NOMO-1 treated with dmso at 0.1 percent for 144 hours (cell line): ENCODE measurements around the gene OCA2.
"Not testable (repeated sequence)": the region's sequence is repeated elsewhere in the genome, so short reads cannot be mapped to it uniquely, and the experiment has no call there.

Experiments used
- DNase-seq: peaks from one replicate; lab custom pipeline; 2025; ENCODE audit not compliant: unreplicated experiment; lab: John Stamatoyannopoulos, UW

Gene OCA2

GRCh38 chr15:28024889-28025250 lies 74.2 kb downstream of the OCA2 start:
- no peak for DNase-seq

DNA sequence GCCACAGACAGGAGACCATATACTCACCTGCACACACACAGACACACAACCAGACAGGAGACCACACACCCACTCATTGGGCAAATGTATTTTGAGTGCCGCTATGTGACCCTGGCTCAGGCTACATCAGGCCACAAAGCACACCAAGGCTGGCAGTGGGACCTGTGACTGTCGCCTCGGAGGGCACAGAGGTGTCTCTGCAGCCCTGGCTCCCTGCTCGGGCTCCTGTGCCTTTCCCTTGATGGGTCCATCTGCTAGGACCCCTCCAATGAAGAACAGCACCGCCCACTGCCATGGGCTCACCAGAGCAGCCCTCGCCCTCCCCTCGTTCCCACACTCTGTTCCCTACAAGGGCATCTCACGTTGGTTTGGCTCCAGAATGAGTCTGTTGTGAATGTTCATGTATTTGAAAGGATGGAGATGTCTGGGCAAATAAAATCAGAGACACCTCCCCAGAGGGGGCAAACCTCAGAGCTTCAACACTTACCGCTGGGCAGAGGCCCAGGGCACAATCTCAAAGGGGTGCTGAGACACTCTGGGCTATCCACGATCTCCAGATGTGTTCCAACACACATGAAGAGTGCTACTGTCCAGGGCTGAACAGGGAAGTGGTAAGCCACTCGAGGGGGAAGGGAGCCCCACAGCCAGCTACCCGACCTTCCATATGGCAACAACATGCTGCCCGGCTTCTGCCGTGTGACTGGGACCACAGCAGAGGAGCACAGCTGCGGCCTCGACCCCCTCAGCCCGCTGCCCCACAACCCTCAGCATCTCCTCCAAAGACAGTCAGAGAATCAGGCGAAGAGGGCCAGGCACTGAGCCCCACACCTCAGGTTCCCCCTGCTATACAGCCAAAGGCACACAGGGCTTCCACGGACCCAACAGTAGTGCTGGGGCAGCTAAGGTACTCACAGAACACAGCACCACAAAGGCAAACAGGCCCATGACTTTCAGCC lies 74.9 kb downstream of the OCA2 start:
- DNase-seq: no peak

GRCh38 chr15:28023422-28023821 lies 75.7 kb downstream of the OCA2 start:
- no peak for DNase-seq

GRCh38 chr15:28022961-28023360 lies 76.2 kb downstream of the OCA2 start:
- no peak for DNase-seq

DNA sequence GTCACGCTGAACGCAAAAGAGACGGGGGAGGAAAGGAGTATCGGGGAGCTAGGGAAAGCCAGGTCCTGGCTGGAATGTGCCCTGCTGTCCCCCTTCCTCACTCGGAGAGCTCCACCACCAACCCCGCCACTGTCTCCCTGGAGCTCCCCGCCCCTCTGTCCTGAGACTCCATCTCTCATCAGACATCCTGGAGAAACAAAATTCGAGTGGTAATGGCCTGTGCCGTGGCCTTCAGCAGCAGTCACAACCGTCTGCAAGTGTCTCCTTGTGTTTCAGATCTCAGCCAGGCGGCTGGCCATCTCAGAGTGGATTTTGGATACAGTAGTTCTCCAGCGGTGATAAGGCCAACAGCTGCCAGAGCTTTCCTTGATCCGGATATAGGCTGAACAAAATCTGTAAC lies 76.9 kb downstream of the OCA2 start:
- DNase-seq: no peak

DNA sequence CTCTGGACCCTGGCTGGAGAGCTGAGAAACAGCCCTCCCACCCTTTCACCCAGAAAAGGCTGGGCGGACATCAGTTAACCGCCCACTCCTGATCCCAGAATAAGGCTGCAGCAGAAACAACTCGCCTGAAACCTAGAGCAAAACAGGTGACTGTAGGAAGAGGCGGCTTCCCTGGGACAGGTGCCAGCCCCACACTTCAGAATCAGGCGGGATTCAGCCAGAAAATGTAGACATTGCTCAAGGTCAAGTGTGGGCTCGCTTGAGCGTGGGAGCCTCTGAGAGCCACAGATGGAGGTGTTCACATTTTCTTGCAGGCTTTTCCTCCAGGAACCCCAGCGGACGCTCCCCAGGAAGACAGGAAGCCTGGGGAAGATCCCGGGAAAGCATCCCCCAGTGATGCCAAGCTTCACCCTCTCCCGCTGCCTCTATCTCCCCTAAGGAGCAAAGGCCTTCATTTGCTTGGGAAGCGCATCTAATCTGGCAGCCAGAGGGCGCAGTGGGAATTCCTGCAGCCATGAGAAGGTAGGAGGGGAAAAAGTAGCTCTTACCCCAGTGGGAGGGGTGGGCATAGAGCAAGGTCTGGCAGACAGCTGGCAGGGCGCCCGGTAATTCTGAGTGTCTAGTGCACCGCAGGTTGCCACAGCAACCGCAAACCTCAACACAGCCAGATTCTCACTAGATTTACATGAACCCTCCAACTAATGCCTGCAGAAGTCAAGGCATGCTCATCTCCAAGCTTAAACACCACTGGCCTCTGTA lies 77.7 kb downstream of the OCA2 start:
- no peak for DNase-seq

DNA sequence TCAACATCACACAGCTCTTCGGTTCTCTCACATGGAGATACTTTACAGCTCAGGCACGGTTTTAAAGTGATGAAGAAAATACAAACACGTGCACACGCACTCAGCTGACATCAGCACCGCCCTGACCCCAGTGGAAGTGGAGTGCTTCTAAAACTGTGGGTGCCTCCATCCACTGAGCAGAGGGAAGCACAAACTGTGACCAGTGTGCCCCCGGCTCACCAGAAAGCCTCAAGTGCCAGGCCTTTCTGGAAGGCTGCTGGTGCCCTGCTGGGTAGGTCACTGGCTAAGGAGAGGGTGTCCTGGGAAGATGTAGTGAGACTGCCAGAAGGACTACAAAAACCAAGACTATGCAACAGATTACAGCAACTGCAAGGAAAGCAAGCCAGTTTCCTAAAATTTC lies 78.5 kb downstream of the OCA2 start:
- no peak for DNase-seq

- DNase-seq: no peak
Observed at GRCh38 chr15:28019594-28020309, 79.4 kb downstream of the OCA2 start.

DNA sequence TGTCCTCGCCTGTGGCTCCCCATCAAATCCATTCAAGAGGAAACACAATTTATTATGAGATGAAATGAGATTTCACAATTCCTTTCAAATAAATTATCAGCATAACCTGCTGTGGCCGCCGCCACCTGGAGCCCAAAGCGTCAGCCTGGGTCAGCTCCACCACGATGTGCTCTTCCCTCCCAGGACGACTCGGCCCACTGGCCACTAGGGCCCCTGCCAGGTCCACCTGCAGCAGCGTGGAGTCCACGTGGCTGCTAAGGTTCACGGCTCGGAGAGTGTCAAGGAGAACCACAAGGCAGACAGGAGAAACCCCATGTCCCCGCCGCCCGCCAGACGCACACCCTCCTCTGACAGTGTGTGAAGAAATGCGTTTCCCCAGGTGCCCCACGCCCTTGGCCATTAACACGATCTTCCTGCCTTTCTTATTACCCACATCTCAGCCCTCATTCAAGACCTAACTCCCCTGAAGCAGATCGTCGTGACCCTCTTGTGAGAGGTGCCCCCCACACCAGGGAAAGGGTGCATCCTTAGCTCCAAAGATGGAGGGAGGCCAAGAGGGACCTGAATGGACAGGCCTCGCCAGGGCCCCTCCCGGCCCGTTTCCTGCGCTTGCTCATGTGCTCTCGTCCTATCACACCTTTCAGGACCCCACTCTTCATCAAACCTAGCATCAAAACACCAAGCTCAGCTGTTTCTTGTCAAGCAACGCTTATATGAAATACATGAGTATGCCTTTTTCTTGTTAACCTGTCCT lies 80.6 kb downstream of the OCA2 start:
- no peak for DNase-seq

GRCh38 chr15:28017423-28017924 lies 81.6 kb downstream of the OCA2 start:
- no peak for DNase-seq

- no peak for DNase-seq
Observed at GRCh38 chr15:28015855-28016254, 83.3 kb downstream of the OCA2 start.

- no peak for DNase-seq
Observed at GRCh38 chr15:28014623-28015200, 84.4 kb downstream of the OCA2 start.

DNA sequence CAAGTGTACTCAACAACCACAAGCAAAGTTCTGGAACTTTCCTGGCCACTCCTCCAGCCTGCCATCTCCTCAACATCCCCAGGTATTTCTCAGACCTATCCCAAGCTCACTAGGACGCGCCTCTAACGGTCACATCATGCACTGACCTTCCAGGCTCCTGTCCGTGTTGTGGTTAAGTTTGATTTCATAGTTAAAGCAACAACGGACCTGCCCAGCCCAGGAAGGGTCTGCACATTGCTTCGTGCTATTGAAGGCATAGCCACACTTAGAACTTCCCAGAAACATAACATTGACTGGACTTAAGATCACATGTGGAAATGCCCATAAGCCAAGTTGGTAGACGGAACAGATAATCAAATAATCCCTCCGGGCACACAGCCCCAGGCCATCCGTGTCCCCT lies 85.1 kb downstream of the OCA2 start:
- no peak for DNase-seq

DNA sequence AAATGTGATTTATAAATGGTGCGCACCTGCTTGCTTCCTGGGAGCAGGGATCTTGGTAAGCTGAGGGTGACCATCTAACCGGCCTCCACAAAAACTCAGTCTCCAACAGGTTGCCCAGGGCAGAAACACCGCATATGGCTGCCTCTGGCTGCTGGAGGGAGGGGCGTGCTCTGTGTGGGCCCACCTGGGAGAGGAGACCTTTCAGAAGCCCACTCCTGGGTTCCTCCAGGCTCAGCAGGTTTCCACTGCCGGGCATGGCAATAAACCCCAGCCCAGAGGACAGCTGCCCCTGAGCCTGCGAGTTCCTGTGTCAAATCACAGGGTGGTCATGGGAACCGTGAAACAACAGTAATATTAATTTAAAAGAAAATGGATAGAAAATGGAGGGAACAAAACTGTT lies 85.6 kb downstream of the OCA2 start:
- no peak for DNase-seq

- no peak for DNase-seq
Observed at GRCh38 chr15:28012231-28012630, 86.9 kb downstream of the OCA2 start.

DNA sequence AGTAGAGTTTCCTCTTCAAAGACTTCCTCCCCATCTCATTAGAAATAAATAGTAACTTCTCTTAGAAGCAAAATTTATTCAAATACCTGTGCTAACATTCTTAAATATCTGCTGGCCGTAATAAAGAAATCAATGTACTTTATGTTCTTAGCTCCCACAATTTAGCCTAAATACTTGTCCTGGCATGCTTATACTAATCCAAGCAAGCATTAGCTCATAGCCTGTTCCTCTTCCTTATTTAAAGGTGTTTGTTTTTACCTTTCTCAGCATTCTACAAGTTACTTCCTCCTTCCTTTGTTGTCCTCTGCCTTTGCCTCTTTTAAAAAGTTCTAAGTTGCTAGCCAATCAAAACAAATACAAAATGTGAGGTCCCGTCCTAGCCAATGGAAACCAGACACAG lies 90.9 kb downstream of the OCA2 start:
- DNase-seq: not testable (repeated sequence)

DNA sequence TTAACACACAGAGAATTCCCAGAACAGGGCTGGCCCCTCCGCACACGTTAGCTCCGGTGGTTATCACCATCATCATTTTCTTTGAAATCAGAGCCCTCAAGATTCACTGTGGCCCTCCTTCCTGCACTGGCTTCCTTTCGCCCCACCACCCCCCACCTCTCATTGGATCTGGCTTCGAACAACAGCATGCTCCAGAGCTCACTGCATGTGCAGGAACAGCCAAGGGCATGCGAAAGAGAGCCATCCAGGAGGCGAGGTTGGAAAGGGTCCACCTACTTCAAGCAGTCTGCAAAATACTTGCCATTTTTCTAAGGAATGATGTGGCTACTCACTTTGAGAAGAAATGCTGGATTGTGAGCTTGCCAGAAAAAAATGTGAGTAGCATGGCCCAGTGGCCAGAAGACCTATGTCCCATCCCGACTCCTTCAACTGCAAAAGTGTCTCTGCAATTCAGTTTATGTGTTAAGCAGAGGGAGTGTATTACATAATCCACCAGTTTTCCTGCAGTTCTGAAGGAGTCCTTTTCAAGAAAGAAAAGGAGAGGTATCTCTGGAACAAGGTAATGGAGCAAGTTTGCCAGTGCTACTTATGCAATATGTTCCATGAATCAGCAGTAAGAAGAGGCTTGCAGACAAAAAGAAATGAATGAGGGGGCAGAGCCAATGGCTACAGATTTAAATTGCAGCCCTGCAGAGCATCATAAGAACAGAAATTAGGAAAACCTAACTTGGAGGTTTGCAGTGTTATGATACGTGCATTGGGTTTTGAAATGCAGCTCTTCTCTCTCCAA lies 92.8 kb downstream of the OCA2 start:
- no peak for DNase-seq

DNA sequence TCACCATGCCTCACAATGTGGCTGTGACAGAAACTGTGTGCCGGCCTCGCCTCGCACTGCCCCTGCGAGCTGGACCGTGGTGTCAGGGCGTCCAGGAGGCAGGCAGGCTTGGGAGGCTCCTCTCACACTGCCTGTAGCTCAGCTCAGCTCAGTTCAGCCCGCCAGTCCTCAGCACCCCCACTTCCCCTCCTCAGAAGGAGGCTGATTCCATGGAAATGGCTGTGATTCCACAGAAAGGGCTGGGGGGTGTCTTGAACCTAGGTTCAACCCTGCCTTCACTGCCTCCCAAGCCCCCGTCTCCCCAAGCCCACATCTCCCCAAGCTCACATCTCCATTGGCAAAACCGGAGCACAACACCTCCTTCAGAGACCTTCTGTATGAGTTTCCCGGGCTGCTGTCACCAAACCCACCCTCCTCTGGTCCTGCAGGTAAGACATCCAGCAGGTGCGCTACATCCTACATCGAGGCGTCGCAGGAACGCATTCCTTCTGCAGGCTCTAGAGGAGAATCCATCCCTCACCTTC lies 94.0 kb downstream of the OCA2 start:
- DNase-seq: no peak
